ENCODE data around the gene NREP. TPM values are rescaled to one million over a fixed set of nuclear protein-coding genes. Genes with fewer than 3 reads are reported as not detected.

Gene NREP
- total RNA-seq, 1 donor from 2014 or later: 19.3 TPM

- Histone ChIP-seq H3K27ac (no peak overlapping the region), H3K9me3 (no peaks in the 10 kb centered on the region), H3K36me3 (no peaks in the 10 kb centered on the region), H3K4me3 (no peak overlapping the region), H3K4me1 (peaks cover 11% of the 10 kb centered on the region), H3K27me3 (no peaks in the 10 kb centered on the region)
- no peak for DNase-seq
- no peak for TF ChIP-seq CTCF (IDR thresholded peaks at IDR 0.05)
- intact Hi-C loops (cut with DNase I): no loop called here
- ATAC-seq: no peak
Measured at GRCh38 chr5:111695991-111696390, 61.0 kb downstream of the NREP start.

- Histone ChIP-seq H3K4me3 (no peak overlapping the region), H3K36me3 (no peaks in the 10 kb centered on the region), H3K4me1 (peaks cover 11% of the 10 kb centered on the region), H3K27ac (no peak overlapping the region), H3K27me3 (no peaks in the 10 kb centered on the region), H3K9me3 (no peaks in the 10 kb centered on the region)
- ATAC-seq: no peak
- intact Hi-C loops (cut with DNase I): no loop called here
- no peak for TF ChIP-seq CTCF (IDR thresholded peaks at IDR 0.05)
- DNase-seq: no peak
Measured at GRCh38 chr5:111694133-111694532, 62.9 kb downstream of the NREP start.

- ATAC-seq (no peak), DNase-seq (no peak)
- Histone ChIP-seq H3K4me1 (no peaks in the 10 kb centered on the region), H3K27ac (no peak overlapping the region), H3K9me3 (no peaks in the 10 kb centered on the region), H3K4me3 (no peak overlapping the region), H3K27me3 (no peaks in the 10 kb centered on the region), H3K36me3 (no peaks in the 10 kb centered on the region)
- intact Hi-C loops (cut with DNase I): no loop called here
- TF ChIP-seq CTCF (IDR thresholded peaks at IDR 0.05): no peak
Measured at GRCh38 chr5:111691914-111692313, 65.1 kb downstream of the NREP start.

- Histone ChIP-seq H3K36me3 (no peaks in the 10 kb centered on the region), H3K4me3 (no peak overlapping the region), H3K4me1 (no peaks in the 10 kb centered on the region), H3K27ac (no peak overlapping the region), H3K27me3 (no peaks in the 10 kb centered on the region), H3K9me3 (no peaks in the 10 kb centered on the region)
- DNase-seq (no peak), ATAC-seq (no peak)
- intact Hi-C loops (cut with DNase I): no loop called here
- TF ChIP-seq CTCF (IDR thresholded peaks at IDR 0.05): no peak
Measured at GRCh38 chr5:111691508-111691907, 65.5 kb downstream of the NREP start.

GRCh38 chr5:111689357-111689935 lies 67.5 kb downstream of the NREP start:
- Histone ChIP-seq H3K4me1 (no peaks in the 10 kb centered on the region), H3K27ac (no peak overlapping the region), H3K9me3 (no peaks in the 10 kb centered on the region), H3K4me3 (no peak overlapping the region), H3K36me3 (no peaks in the 10 kb centered on the region), H3K27me3 (no peaks in the 10 kb centered on the region)
- no peak for DNase-seq
- ATAC-seq: no peak
- TF ChIP-seq CTCF (IDR thresholded peaks at IDR 0.05): no peak
- intact Hi-C loops (cut with DNase I): no loop called here

- peak; percentile 34 for ATAC-seq
- no peak overlapping the region for H3K4me3 ChIP-seq
- intact Hi-C loops (cut with DNase I): no loop called here
Measured at GRCh38 chr5:111685969-111686368, 71.0 kb downstream of the NREP start.

More at GRCh38 chr5:111685969-111686368, 71.0 kb downstream of the NREP start:
- no peaks in the 10 kb centered on the region for H3K9me3 ChIP-seq
- H3K4me1 ChIP-seq: peaks cover 14% of the 10 kb centered on the region
- no peak for DNase-seq
- H3K27ac ChIP-seq: no peak overlapping the region
- no peaks in the 10 kb centered on the region for H3K36me3 ChIP-seq
- H3K27me3 ChIP-seq: no peaks in the 10 kb centered on the region
- TF ChIP-seq CTCF (IDR thresholded peaks at IDR 0.05): no peak

Measured in upper lobe of right lung (tissue), 1 donor.